ENCODE results near the gene CDH13.

Gene CDH13

GRCh38 chr16:82752172-82752571, 125.4 kb downstream of the CDH13 start:
- no peaks in the 10 kb centered on the region for H3K27me3 ChIP-seq (ENCODE audit: control insufficient read depth, insufficient read depth, low read length)
- H3K9ac ChIP-seq (ENCODE audit: low read depth, low read length), result no peak overlapping the region
- H3K4me3 ChIP-seq (ENCODE audit: low read length), result no peak overlapping the region
- no peak overlapping the region for H3K4me2 ChIP-seq (ENCODE audit: low read length)
- no peaks in the 10 kb centered on the region for H3K36me3 ChIP-seq (ENCODE audit: insufficient read depth, low read length)
- H3K9me3 ChIP-seq (replicated peaks; ENCODE audit: low read length), result no peaks in the 10 kb centered on the region
- peaks cover 52% of the 10 kb centered on the region for H3K4me1 ChIP-seq (ENCODE audit: control insufficient read depth, insufficient read depth, low read length)

GRCh38 chr16:82753821-82754220, 127.1 kb downstream of the CDH13 start:
- H3K9me3 ChIP-seq (replicated peaks; ENCODE audit: low read length), result no peaks in the 10 kb centered on the region
- no peak overlapping the region for H3K9ac ChIP-seq (ENCODE audit: low read depth, low read length)
- no peaks in the 10 kb centered on the region for H3K36me3 ChIP-seq (ENCODE audit: insufficient read depth, low read length)
- peaks cover 42% of the 10 kb centered on the region for H3K4me1 ChIP-seq (ENCODE audit: control insufficient read depth, insufficient read depth, low read length)
- no peak overlapping the region for H3K4me2 ChIP-seq (ENCODE audit: low read length)
- H3K4me3 ChIP-seq (ENCODE audit: low read length), result no peak overlapping the region
- no peaks in the 10 kb centered on the region for H3K27me3 ChIP-seq (ENCODE audit: control insufficient read depth, insufficient read depth, low read length)

- no peak overlapping the region for H3K4me2 ChIP-seq (ENCODE audit: low read length)
- H3K9ac ChIP-seq (ENCODE audit: low read depth, low read length), result no peak overlapping the region
- H3K36me3 ChIP-seq (ENCODE audit: insufficient read depth, low read length), result no peaks in the 10 kb centered on the region
- no peaks in the 10 kb centered on the region for H3K27me3 ChIP-seq (ENCODE audit: control insufficient read depth, insufficient read depth, low read length)
- H3K9me3 ChIP-seq (replicated peaks; ENCODE audit: low read length), result no peaks in the 10 kb centered on the region
- peaks cover 45% of the 10 kb centered on the region for H3K4me1 ChIP-seq (ENCODE audit: control insufficient read depth, insufficient read depth, low read length)
- H3K4me3 ChIP-seq (ENCODE audit: low read length), result no peak overlapping the region
Observed at GRCh38 chr16:82754716-82755513, 128.1 kb downstream of the CDH13 start.

DNA sequence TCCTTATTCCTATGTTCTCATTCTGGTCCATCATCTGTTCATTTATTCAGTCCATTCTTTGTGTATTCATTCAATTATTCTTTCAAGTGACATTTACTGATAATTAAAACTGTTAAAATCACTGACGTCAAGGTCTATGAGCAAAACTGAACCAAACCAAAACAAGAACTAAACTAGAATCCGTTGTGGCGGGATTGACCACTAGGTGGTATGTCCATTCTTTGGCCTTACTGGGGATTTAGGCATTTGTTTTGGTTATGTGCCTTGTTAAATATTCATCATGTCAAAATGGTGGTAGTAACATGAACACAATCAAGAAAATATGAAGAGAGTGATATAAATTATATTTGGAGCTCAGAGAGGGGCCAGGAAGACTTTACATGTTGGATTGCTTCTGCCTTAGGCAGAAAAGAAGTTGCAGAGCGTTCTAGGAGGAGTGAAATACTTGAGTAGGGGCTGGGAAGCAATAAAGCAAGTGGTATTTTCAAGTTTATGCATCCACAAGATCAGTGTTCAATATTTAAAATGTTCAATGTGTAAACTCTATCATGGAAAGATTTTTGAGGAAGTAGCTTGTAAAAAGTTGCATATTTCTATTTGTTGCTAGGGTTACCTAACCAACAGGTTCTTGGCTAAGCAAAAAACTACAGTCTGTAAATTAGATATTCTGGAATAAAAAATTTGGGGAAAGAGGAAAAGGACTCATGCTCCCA, 129.0 kb downstream of the CDH13 start:
- Histone ChIP-seq H3K9me3 (replicated peaks; ENCODE audit: low read length) (no peaks in the 10 kb centered on the region), H3K4me1 (ENCODE audit: control insufficient read depth, insufficient read depth, low read length) (peaks cover 53% of the 10 kb centered on the region), H3K9ac (ENCODE audit: low read depth, low read length) (no peak overlapping the region), H3K4me3 (ENCODE audit: low read length) (no peak overlapping the region), H3K27me3 (ENCODE audit: control insufficient read depth, insufficient read depth, low read length) (no peaks in the 10 kb centered on the region), H3K4me2 (ENCODE audit: low read length) (peak overlapping the region; percentile 21), H3K36me3 (ENCODE audit: insufficient read depth, low read length) (no peaks in the 10 kb centered on the region)

DNA sequence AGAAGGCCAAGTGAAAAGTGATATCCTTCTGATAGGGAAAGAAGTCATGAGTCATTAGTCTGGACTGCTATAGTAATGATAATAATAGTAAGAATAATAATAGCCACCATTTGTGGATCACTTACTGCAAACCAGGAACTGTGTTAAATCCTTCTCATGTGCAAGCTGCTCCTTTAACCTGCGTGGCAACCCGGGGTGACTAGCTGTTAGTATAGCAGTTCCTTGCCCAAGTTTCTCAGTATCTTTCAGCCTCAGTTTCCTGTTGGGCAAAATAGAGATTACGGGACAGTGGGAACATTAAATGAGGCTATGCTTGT, 129.5 kb downstream of the CDH13 start:
- no peaks in the 10 kb centered on the region for H3K9me3 ChIP-seq (replicated peaks; ENCODE audit: low read length)
- H3K36me3 ChIP-seq (ENCODE audit: insufficient read depth, low read length), result no peaks in the 10 kb centered on the region
- H3K27me3 ChIP-seq (ENCODE audit: control insufficient read depth, insufficient read depth, low read length), result no peaks in the 10 kb centered on the region
- H3K9ac ChIP-seq (ENCODE audit: low read depth, low read length), result peak overlapping the region; percentile 0
- peaks cover 58% of the 10 kb centered on the region for H3K4me1 ChIP-seq (ENCODE audit: control insufficient read depth, insufficient read depth, low read length)
- H3K4me3 ChIP-seq (ENCODE audit: low read length), result no peak overlapping the region
- peak overlapping the region; percentile 21 for H3K4me2 ChIP-seq (ENCODE audit: low read length)

- Histone ChIP-seq H3K9ac (ENCODE audit: low read depth, low read length) (no peak overlapping the region), H3K27me3 (ENCODE audit: control insufficient read depth, insufficient read depth, low read length) (no peaks in the 10 kb centered on the region), H3K9me3 (replicated peaks; ENCODE audit: low read length) (no peaks in the 10 kb centered on the region), H3K4me3 (ENCODE audit: low read length) (no peak overlapping the region), H3K4me1 (ENCODE audit: control insufficient read depth, insufficient read depth, low read length) (peaks cover 68% of the 10 kb centered on the region), H3K36me3 (ENCODE audit: insufficient read depth, low read length) (no peaks in the 10 kb centered on the region), H3K4me2 (ENCODE audit: low read length) (no peak overlapping the region)
Observed at GRCh38 chr16:82758406-82758805, 131.6 kb downstream of the CDH13 start.

GRCh38 chr16:82758904-82759303, 132.1 kb downstream of the CDH13 start:
- Histone ChIP-seq H3K4me2 (ENCODE audit: low read length) (no peak overlapping the region), H3K9ac (ENCODE audit: low read depth, low read length) (no peak overlapping the region), H3K4me1 (ENCODE audit: control insufficient read depth, insufficient read depth, low read length) (peaks cover 63% of the 10 kb centered on the region), H3K36me3 (ENCODE audit: insufficient read depth, low read length) (no peaks in the 10 kb centered on the region), H3K9me3 (replicated peaks; ENCODE audit: low read length) (no peaks in the 10 kb centered on the region), H3K4me3 (ENCODE audit: low read length) (no peak overlapping the region), H3K27me3 (ENCODE audit: control insufficient read depth, insufficient read depth, low read length) (no peaks in the 10 kb centered on the region)

- Histone ChIP-seq H3K9ac (ENCODE audit: low read depth, low read length) (peak overlapping the region; percentile 35), H3K4me2 (ENCODE audit: low read length) (peak overlapping the region; percentile 80), H3K4me1 (ENCODE audit: control insufficient read depth, insufficient read depth, low read length) (peaks cover 42% of the 10 kb centered on the region), H3K4me3 (ENCODE audit: low read length) (peak overlapping the region; percentile 56), H3K36me3 (ENCODE audit: insufficient read depth, low read length) (no peaks in the 10 kb centered on the region), H3K9me3 (replicated peaks; ENCODE audit: low read length) (no peaks in the 10 kb centered on the region), H3K27me3 (ENCODE audit: control insufficient read depth, insufficient read depth, low read length) (no peaks in the 10 kb centered on the region)
Observed at GRCh38 chr16:82761236-82761635, 134.5 kb downstream of the CDH13 start.

DNA sequence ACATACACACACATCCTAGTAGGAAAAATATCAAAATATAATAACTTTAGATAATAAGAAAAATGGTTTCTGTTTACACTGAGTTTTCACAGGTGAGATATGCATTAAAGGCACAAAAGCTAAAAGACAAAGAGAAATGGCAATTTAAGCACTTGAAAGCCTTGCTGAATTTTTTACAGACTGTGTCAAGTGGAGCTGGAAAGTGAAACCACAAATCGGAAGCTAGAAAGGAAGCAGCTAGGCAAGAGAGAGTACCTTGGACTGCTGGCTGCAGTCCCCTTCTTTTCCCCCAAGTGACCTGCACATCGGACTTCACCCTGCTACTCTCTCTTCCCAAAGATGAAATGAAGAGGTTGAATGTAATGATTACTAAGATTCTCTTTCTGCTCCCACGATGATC, 135.1 kb downstream of the CDH13 start:
- no peaks in the 10 kb centered on the region for H3K36me3 ChIP-seq (ENCODE audit: insufficient read depth, low read length)
- H3K4me2 ChIP-seq (ENCODE audit: low read length), result peak overlapping the region; percentile 80
- H3K27me3 ChIP-seq (ENCODE audit: control insufficient read depth, insufficient read depth, low read length), result no peaks in the 10 kb centered on the region
- peak overlapping the region; percentile 35 for H3K9ac ChIP-seq (ENCODE audit: low read depth, low read length)
- peaks cover 36% of the 10 kb centered on the region for H3K4me1 ChIP-seq (ENCODE audit: control insufficient read depth, insufficient read depth, low read length)
- H3K4me3 ChIP-seq (ENCODE audit: low read length), result peak overlapping the region; percentile 56
- no peaks in the 10 kb centered on the region for H3K9me3 ChIP-seq (replicated peaks; ENCODE audit: low read length)

GRCh38 chr16:82763371-82763770, 136.6 kb downstream of the CDH13 start:
- Histone ChIP-seq H3K36me3 (ENCODE audit: insufficient read depth, low read length) (no peaks in the 10 kb centered on the region), H3K4me1 (ENCODE audit: control insufficient read depth, insufficient read depth, low read length) (peaks cover 33% of the 10 kb centered on the region), H3K4me3 (ENCODE audit: low read length) (no peak overlapping the region), H3K4me2 (ENCODE audit: low read length) (no peak overlapping the region), H3K9me3 (replicated peaks; ENCODE audit: low read length) (no peaks in the 10 kb centered on the region), H3K27me3 (ENCODE audit: control insufficient read depth, insufficient read depth, low read length) (no peaks in the 10 kb centered on the region), H3K9ac (ENCODE audit: low read depth, low read length) (no peak overlapping the region)

DNA sequence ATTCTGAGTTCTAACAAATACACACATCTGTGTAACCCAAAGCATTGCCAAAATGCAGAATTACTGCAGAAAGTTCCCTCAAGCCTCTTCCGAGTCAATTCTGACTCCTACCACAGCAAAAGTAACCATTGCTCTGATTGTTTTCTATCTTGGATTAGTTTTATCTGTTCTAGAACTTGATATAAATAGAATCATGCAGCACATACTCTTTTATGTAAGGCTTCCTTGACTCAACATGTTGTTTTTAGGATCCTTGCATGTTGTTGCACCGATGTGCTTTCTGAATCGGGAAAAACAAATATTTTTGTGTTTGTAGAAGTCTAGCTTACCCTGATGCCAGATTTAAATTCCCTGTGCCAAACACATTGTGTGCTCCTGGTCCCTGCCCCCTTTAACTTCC, 140.4 kb downstream of the CDH13 start:
- Histone ChIP-seq H3K9me3 (replicated peaks; ENCODE audit: low read length) (no peaks in the 10 kb centered on the region), H3K36me3 (ENCODE audit: insufficient read depth, low read length) (no peaks in the 10 kb centered on the region), H3K4me3 (ENCODE audit: low read length) (no peak overlapping the region), H3K27me3 (ENCODE audit: control insufficient read depth, insufficient read depth, low read length) (no peaks in the 10 kb centered on the region), H3K4me2 (ENCODE audit: low read length) (no peak overlapping the region), H3K4me1 (ENCODE audit: control insufficient read depth, insufficient read depth, low read length) (peaks cover 11% of the 10 kb centered on the region), H3K9ac (ENCODE audit: low read depth, low read length) (no peak overlapping the region)

DNA sequence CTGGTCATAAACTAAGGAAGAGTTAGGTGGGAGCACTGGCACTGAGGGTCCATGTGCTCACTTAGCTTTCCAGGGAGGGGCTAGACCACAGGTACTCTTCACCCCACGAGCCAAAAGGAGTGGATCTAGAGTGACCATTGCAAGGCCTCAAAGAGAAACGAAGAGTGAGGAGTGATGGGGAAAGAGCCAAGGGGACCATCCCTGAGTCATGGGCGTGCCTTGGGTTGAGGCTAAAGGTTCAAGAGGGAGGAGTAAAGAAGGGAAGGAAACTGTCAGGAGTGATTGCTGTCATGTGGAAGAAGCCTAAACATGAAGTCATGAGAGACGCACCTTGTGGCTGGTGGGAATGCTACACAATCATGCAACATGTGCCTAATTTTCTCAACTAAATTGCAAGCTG, 141.0 kb downstream of the CDH13 start:
- H3K36me3 ChIP-seq (ENCODE audit: insufficient read depth, low read length), result no peaks in the 10 kb centered on the region
- H3K9ac ChIP-seq (ENCODE audit: low read depth, low read length), result no peak overlapping the region
- H3K9me3 ChIP-seq (replicated peaks; ENCODE audit: low read length), result no peaks in the 10 kb centered on the region
- peaks cover 7% of the 10 kb centered on the region for H3K4me1 ChIP-seq (ENCODE audit: control insufficient read depth, insufficient read depth, low read length)
- no peaks in the 10 kb centered on the region for H3K27me3 ChIP-seq (ENCODE audit: control insufficient read depth, insufficient read depth, low read length)
- H3K4me2 ChIP-seq (ENCODE audit: low read length), result no peak overlapping the region
- H3K4me3 ChIP-seq (ENCODE audit: low read length), result no peak overlapping the region

Data from skeletal muscle satellite cell (primary cell).